ENCODE measurements around the gene FKBP9. TPM values are rescaled to one million over a fixed set of nuclear protein-coding genes. Genes with fewer than 3 reads are reported as not detected.

FKBP9 gene
- total RNA-seq, 1 donor from 2014 or later: 111 TPM

Other genes starting within 250 kb of the FKBP9 start
- 50.1 and 70.0 TPM in 2 replicates for gene KBTBD2, start 65.7 kb upstream of the FKBP9 start, total RNA-seq
- 15.7 and 18.3 TPM in 2 replicates for gene NT5C3A, start 105.3 kb downstream of the FKBP9 start, total RNA-seq
- 7.6 and 9.1 TPM in 2 replicates for gene RP9, start 152.0 kb downstream of the FKBP9 start, total RNA-seq
- gene BBS9, start 172.1 kb downstream of the FKBP9 start, total RNA-seq: 10.0 and 13.7 TPM in 2 replicates